ENCODE results near the gene EID2B. TPM values are rescaled to one million over a fixed set of nuclear protein-coding genes. Genes with fewer than 3 reads are reported as not detected.

The EID2B gene
- total and polyA plus RNA-seq, 2 of the 13 experiments (the other 11 are each of a cell fraction or from before 2014, with no cell fraction given), result 2.5 to 3.7 TPM

GRCh38 chr19:39557811-39558623 lies 25.4 kb upstream of the EID2B start (continued):
- TF ChIP-seq ZNF646 (CRISPR knock-in tag; IDR thresholded peaks at IDR 0.05) (peak; percentile 86; the same call in 1 of the 2 replicates), SIX4 (CRISPR knock-in tag; IDR thresholded peaks at IDR 0.05) (peak; percentile 93), MIER2 (CRISPR knock-in tag; IDR thresholded peaks at IDR 0.05) (peak; percentile 21; the same call in 1 of the 2 replicates), ZFP62 (CRISPR knock-in tag; IDR thresholded peaks at IDR 0.05) (no peak), CTCF (CRISPR knock-in tag; IDR thresholded peaks at IDR 0.05) (no peak), CEBPB (IDR thresholded peaks at IDR 0.05; ENCODE audit: borderline replicate concordance, low read depth, low read length) (peak; percentile 33; the same call in 1 of the 2 replicates), ZNF367 (CRISPR knock-in tag; IDR thresholded peaks at IDR 0.05; ENCODE audit: borderline replicate concordance) (no peak), ZNF225 (CRISPR knock-in tag; IDR thresholded peaks at IDR 0.05) (no peak)
- TF ChIP-seq, protein P1, sequence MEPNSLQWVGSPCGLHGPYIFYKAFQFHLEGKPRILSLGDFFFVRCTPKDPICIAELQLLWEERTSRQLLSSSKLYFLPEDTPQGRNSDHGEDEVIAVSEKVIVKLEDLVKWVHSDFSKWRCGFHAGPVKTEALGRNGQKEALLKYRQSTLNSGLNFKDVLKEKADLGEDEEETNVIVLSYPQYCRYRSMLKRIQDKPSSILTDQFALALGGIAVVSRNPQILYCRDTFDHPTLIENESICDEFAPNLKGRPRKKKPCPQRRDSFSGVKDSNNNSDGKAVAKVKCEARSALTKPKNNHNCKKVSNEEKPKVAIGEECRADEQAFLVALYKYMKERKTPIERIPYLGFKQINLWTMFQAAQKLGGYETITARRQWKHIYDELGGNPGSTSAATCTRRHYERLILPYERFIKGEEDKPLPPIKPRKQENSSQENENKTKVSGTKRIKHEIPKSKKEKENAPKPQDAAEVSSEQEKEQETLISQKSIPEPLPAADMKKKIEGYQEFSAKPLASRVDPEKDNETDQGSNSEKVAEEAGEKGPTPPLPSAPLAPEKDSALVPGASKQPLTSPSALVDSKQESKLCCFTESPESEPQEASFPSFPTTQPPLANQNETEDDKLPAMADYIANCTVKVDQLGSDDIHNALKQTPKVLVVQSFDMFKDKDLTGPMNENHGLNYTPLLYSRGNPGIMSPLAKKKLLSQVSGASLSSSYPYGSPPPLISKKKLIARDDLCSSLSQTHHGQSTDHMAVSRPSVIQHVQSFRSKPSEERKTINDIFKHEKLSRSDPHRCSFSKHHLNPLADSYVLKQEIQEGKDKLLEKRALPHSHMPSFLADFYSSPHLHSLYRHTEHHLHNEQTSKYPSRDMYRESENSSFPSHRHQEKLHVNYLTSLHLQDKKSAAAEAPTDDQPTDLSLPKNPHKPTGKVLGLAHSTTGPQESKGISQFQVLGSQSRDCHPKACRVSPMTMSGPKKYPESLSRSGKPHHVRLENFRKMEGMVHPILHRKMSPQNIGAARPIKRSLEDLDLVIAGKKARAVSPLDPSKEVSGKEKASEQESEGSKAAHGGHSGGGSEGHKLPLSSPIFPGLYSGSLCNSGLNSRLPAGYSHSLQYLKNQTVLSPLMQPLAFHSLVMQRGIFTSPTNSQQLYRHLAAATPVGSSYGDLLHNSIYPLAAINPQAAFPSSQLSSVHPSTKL (CRISPR knock-in tag; IDR thresholded peaks at IDR 0.05), result 0 out of 2 replicates have a peak, but pooled peaks have one; percentile 11
- TF ChIP-seq, protein P2, sequence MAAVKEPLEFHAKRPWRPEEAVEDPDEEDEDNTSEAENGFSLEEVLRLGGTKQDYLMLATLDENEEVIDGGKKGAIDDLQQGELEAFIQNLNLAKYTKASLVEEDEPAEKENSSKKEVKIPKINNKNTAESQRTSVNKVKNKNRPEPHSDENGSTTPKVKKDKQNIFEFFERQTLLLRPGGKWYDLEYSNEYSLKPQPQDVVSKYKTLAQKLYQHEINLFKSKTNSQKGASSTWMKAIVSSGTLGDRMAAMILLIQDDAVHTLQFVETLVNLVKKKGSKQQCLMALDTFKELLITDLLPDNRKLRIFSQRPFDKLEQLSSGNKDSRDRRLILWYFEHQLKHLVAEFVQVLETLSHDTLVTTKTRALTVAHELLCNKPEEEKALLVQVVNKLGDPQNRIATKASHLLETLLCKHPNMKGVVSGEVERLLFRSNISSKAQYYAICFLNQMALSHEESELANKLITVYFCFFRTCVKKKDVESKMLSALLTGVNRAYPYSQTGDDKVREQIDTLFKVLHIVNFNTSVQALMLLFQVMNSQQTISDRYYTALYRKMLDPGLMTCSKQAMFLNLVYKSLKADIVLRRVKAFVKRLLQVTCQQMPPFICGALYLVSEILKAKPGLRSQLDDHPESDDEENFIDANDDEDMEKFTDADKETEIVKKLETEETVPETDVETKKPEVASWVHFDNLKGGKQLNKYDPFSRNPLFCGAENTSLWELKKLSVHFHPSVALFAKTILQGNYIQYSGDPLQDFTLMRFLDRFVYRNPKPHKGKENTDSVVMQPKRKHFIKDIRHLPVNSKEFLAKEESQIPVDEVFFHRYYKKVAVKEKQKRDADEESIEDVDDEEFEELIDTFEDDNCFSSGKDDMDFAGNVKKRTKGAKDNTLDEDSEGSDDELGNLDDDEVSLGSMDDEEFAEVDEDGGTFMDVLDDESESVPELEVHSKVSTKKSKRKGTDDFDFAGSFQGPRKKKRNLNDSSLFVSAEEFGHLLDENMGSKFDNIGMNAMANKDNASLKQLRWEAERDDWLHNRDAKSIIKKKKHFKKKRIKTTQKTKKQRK (IDR thresholded peaks at IDR 0.05; ENCODE audit: low read length), result no peak

Measured in HepG2 (cell line).